Left renal pelvis (tissue), 4 donors: Measurements from ENCODE around the gene SIX6. TPM values are rescaled to one million over a fixed set of nuclear protein-coding genes. Genes with fewer than 3 reads are reported as not detected.
"Not testable (repeated sequence)": the region's sequence is repeated elsewhere in the genome, so short reads cannot be mapped to it uniquely, and the experiment has no call there.

ENCODE experiments used
- DNase-seq, 4 donors: peaks; one replicate each; pipeline ENCODE4 v3.0.0-alpha.2; 2013; ENCODE audit warnings: low read depth in 4 of 4, low spot score in 3 of 4
- polyA plus RNA-seq, 4 donors: library from polyadenylated mRNA; unstranded; fragments of 120-200 nt; gene quantifications; one replicate each; pipeline ENCODE4 v1.2.1, GENCODE V29; 2013; ENCODE audit not compliant: insufficient read length in 4 of 4

The SIX6 gene
- not detected for polyA plus RNA-seq

GRCh38 chr14:60508707-60509437 is at the start of gene SIX6:
Gene SIX6 (plus strand): TSS chr14:60509146. CDS start chr14:60509399, 253 bp downstream.
- DNase-seq, result no peak

- not testable (repeated sequence) for DNase-seq
Observed at GRCh38 chr14:60480248-60480647, 28.7 kb upstream of the SIX6 start.

GRCh38 chr14:60482743-60483142 is 26.2 kb upstream of the SIX6 start:
- DNase-seq, result no peak

- no peak for DNase-seq
Observed at GRCh38 chr14:60485057-60485597, 23.8 kb upstream of the SIX6 start.

GRCh38 chr14:60485598-60486251 is 23.2 kb upstream of the SIX6 start, which contains the start of gene C14orf39:
Gene C14orf39 (minus strand): TSS chr14:60486063. CDS start chr14:60485078, 985 bp downstream.
- DNase-seq, result peak in 1 of 4 donors; percentile 51

GRCh38 chr14:60487211-60487610 is 21.7 kb upstream of the SIX6 start:
- no peak for DNase-seq

- no peak for DNase-seq
Observed at GRCh38 chr14:60488175-60488574, 20.8 kb upstream of the SIX6 start.

- no peak for DNase-seq
Observed at GRCh38 chr14:60490270-60490669, 18.7 kb upstream of the SIX6 start.

GRCh38 chr14:60495946-60496345 is 13.0 kb upstream of the SIX6 start:
- no peak for DNase-seq

- no peak for DNase-seq
Observed at GRCh38 chr14:60502541-60502940, 6.4 kb upstream of the SIX6 start.

- no peak for DNase-seq
Observed at GRCh38 chr14:60505448-60505847, 3.5 kb upstream of the SIX6 start.

- DNase-seq, result no peak
Observed at GRCh38 chr14:60506010-60506409, 2.9 kb upstream of the SIX6 start.

- DNase-seq, result no peak
Observed at GRCh38 chr14:60506462-60506984, 2.4 kb upstream of the SIX6 start.

GRCh38 chr14:60506985-60507829 is 1.7 kb upstream of the SIX6 start:
- DNase-seq, result no peak

GRCh38 chr14:60508363-60508706 is 611 bp upstream of the SIX6 start:
- no peak for DNase-seq

GRCh38 chr14:60509438-60510253 is 700 bp downstream of the SIX6 start:
- no peak for DNase-seq

- no peak for DNase-seq
Observed at GRCh38 chr14:60510254-60510950, 1.5 kb downstream of the SIX6 start.

- no peak for DNase-seq
Observed at GRCh38 chr14:60510951-60511599, 2.1 kb downstream of the SIX6 start.

- no peak for DNase-seq
Observed at GRCh38 chr14:60512126-60512525, 3.2 kb downstream of the SIX6 start.
